Keratinocyte (primary cell): ENCODE data around the gene CAPSL. TPM values are rescaled to one million over a fixed set of nuclear protein-coding genes. Genes with fewer than 3 reads are reported as not detected.

ENCODE experiments used
- DNase-seq: peaks from one replicate; pipeline ENCODE4 v3.0.0-alpha.2; 2011; ENCODE audit warnings: low read depth, missing footprints, low spot score
- FAIRE-seq: peaks from 2 replicates; lab custom pipeline; 2011; peaks lifted over from hg19 to GRCh38; lab: Jason Lieb, UNC
- H2AFZ ChIP-seq: 2 replicates; pipeline ENCODE4 v1.6.0; 2012; ENCODE audit warnings: low read length, control low read depth, inconsistent platforms; ENCODE audit not compliant: control insufficient read depth
- H3K27ac ChIP-seq: 2 replicates; pipeline ENCODE4 v1.5.1; 2011; ENCODE audit warnings: low read length; ENCODE audit not compliant: control insufficient read depth, insufficient read depth
- H3K27me3 ChIP-seq: 3 replicates; pipeline ENCODE4 v1.6.0; 2011; ENCODE audit warnings: low read length; ENCODE audit not compliant: control insufficient read depth, insufficient read depth; ENCODE audit errors: extremely low read depth
- H3K36me3 ChIP-seq, 2 experiments: 2 replicates in 1 of 2; 3 replicates in 1 of 2; pipeline ENCODE4 v1.5.1; 2011; ENCODE audit warnings: low read length in 2 of 2, mild to moderate bottlenecking in 1 of 2; ENCODE audit not compliant: control insufficient read depth in 2 of 2, insufficient read depth in 2 of 2; ENCODE audit errors: extremely low read depth in 1 of 2
- H3K4me1 ChIP-seq: 3 replicates; pipeline ENCODE4 v1.5.1; 2011; ENCODE audit warnings: low read length; ENCODE audit not compliant: control insufficient read depth, insufficient read depth; ENCODE audit errors: extremely low read depth
- H3K4me2 ChIP-seq: 3 replicates; pipeline ENCODE4 v1.6.0; 2011; ENCODE audit warnings: low read depth, low read length; ENCODE audit not compliant: control insufficient read depth, insufficient read depth; ENCODE audit errors: extremely low read depth
- H3K4me3 ChIP-seq, 3 experiments: fragments of 200-600 bp in 1 of 3; sonication (generic) in 1 of 3; 2 replicates in 2 of 3; 3 replicates in 1 of 3; pipeline ENCODE4 v1.5.1; 2011 to 2016; ENCODE audit warnings: low read length in 3 of 3, mild to moderate bottlenecking in 3 of 3, control low read depth in 2 of 3, inconsistent platforms in 1 of 3, low read depth in 1 of 3, mixed read lengths in 1 of 3, mixed run types in 1 of 3, moderate library complexity in 1 of 3; ENCODE audit not compliant: control insufficient read depth in 2 of 3, insufficient read depth in 2 of 3; ENCODE audit errors: extremely low read depth in 1 of 3
- H3K79me2 ChIP-seq: 2 replicates; pipeline ENCODE4 v1.6.0; 2012; ENCODE audit warnings: low read length; ENCODE audit not compliant: control insufficient read depth, insufficient read depth
- H3K9ac ChIP-seq: 3 replicates; pipeline ENCODE4 v1.6.0; 2011; ENCODE audit warnings: low read length; ENCODE audit not compliant: control insufficient read depth, insufficient read depth; ENCODE audit errors: extremely low read depth
- H3K9me1 ChIP-seq: 3 replicates; pipeline ENCODE4 v1.6.0; 2011; ENCODE audit warnings: low read length; ENCODE audit not compliant: control insufficient read depth, insufficient read depth; ENCODE audit errors: extremely low read depth
- H3K9me3 ChIP-seq: 2 replicates; pipeline ENCODE4 v1.5.1; 2012; ENCODE audit warnings: low read depth, low read length; ENCODE audit not compliant: control insufficient read depth
- H4K20me1 ChIP-seq: 3 replicates; pipeline ENCODE4 v1.6.0; 2011; ENCODE audit warnings: low read length; ENCODE audit not compliant: control insufficient read depth, insufficient read depth; ENCODE audit errors: extremely low read depth
- EZH2 ChIP-seq: IDR thresholded peaks from one replicate; pipeline ENCODE4 v1.6.1; 2012; ENCODE audit warnings: inconsistent platforms, mild to moderate bottlenecking, low read length, moderate library complexity
- dilution Hi-C: fragments of 300-500 bp; cut with MboI; formaldehyde crosslinking; loops from one replicate; pipeline ENCODE4 v1.7.0; 2020; ENCODE audit warnings: low sequenced_read_pairs; ENCODE audit not compliant: extremely low pct_ligation_motif_present
- polyA plus RNA-seq, 5 experiments: library from polyadenylated mRNA; depleted of rRNA in 3 of 5; stranded (reverse) in 3 of 5; stranded (forward) in 1 of 5; unstranded in 1 of 5; fragments of >200 nt; gene quantifications; 1 replicate in 1 of 5; 2 replicates in 3 of 5; 3 replicates in 1 of 5; pipeline versions ENCODE4 v1.2.1 to v1.2.3, GENCODE V29; 2011 to 2012; ENCODE audit warnings: missing spikeins in 2 of 5, low read depth in 1 of 5, low replicate concordance in 1 of 5
- TF ChIP-seq, protein P1 (sequence below), 3 experiments: IDR thresholded peaks in 1 of 3; conservative IDR thresholded peaks in 1 of 3; optimal IDR thresholded peaks in 1 of 3; 2 replicates in 2 of 3; 3 replicates in 1 of 3; pipeline versions ENCODE3 to v1.5.1; 2011; ENCODE audit warnings: low read length in 3 of 3, mild to moderate bottlenecking in 3 of 3, moderate library complexity in 2 of 3, control low read depth in 1 of 3, inconsistent platforms in 1 of 3; ENCODE audit not compliant: insufficient read depth in 2 of 3; ENCODE audit errors: extremely low read depth in 1 of 3

Gene CAPSL
- polyA plus RNA-seq, 1 donor (not counting 4 experiments of a cell fraction or from before 2014, with no cell fraction given), result not detected

DNA sequence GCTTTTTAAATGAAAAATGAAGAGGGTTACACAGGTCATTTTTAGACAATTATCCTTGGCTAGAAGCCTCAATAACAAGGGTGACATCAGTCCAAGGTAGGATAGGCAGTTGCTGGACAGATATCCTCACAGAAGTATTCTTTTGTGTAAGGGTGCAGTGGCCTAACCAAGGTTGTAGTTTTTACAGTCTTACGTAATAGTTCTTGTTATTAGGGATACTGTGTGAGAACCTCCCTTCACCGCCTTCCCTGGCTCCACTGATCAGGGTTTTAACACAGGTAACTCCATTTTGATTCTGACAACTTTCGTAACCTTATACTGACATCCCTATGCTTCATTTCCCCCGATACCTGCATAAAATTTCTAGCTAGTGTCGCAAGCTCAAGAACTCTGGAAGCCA, 8.7 kb upstream of the CAPSL start:
- H2AFZ ChIP-seq, result no peak overlapping the region
- no peaks in the 10 kb centered on the region for H3K9me1 ChIP-seq
- no peak overlapping the region for H3K4me3 ChIP-seq
- no peaks in the 10 kb centered on the region for H3K36me3 ChIP-seq
- H4K20me1 ChIP-seq, result no peaks in the 10 kb centered on the region
- H3K27me3 ChIP-seq, result peaks cover 2% of the 10 kb centered on the region
- dilution Hi-C loops, result no loop called here
- no peak overlapping the region for H3K4me2 ChIP-seq
- no peak overlapping the region for H3K9ac ChIP-seq
- H3K27ac ChIP-seq, result no peak overlapping the region
- no peaks in the 10 kb centered on the region for H3K4me1 ChIP-seq
- TF ChIP-seq, protein P1, sequence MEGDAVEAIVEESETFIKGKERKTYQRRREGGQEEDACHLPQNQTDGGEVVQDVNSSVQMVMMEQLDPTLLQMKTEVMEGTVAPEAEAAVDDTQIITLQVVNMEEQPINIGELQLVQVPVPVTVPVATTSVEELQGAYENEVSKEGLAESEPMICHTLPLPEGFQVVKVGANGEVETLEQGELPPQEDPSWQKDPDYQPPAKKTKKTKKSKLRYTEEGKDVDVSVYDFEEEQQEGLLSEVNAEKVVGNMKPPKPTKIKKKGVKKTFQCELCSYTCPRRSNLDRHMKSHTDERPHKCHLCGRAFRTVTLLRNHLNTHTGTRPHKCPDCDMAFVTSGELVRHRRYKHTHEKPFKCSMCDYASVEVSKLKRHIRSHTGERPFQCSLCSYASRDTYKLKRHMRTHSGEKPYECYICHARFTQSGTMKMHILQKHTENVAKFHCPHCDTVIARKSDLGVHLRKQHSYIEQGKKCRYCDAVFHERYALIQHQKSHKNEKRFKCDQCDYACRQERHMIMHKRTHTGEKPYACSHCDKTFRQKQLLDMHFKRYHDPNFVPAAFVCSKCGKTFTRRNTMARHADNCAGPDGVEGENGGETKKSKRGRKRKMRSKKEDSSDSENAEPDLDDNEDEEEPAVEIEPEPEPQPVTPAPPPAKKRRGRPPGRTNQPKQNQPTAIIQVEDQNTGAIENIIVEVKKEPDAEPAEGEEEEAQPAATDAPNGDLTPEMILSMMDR (optimal IDR thresholded peaks at IDR 0.05 in 1 of 3, IDR thresholded peaks at IDR 0.05 in 1 of 3, conservative IDR thresholded peaks at IDR 0.05 in 1 of 3; ENCODE audit: extremely low read depth in 1 of 3, insufficient read depth in 2 of 3, low read length in 3 of 3), result no peak
- TF ChIP-seq EZH2, result no peak
- no peak for DNase-seq
- H3K9me3 ChIP-seq, result no peaks in the 10 kb centered on the region
- FAIRE-seq, result no peak
- no peaks in the 10 kb centered on the region for H3K79me2 ChIP-seq

DNA sequence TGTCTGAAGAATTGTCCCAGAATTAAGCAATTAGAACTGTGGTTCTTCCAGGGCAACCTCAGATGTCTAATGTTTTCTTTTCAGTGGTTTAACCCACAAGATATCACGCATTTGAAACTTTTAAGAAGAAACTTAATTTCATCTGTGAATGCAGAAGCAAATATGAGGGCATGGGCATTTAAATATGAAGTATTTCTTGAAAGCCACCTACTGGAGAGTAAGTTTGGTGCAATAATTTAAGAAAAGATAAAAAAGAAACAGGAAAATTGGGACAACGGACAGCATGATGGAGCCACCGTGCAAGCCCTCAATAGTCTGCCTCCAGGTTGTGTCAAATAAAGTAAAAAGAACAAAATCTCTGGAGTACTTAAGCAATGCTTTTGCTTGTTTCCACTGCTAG, 1.2 kb upstream of the CAPSL start:
- H3K27me3 ChIP-seq, result no peaks in the 10 kb centered on the region
- H3K36me3 ChIP-seq, result no peaks in the 10 kb centered on the region
- dilution Hi-C loops, result no loop called here
- TF ChIP-seq EZH2, result no peak
- TF ChIP-seq, protein P1 (optimal IDR thresholded peaks at IDR 0.05 in 1 of 3, IDR thresholded peaks at IDR 0.05 in 1 of 3, conservative IDR thresholded peaks at IDR 0.05 in 1 of 3; ENCODE audit: extremely low read depth in 1 of 3, insufficient read depth in 2 of 3, low read length in 3 of 3), result peak in 1 of 3 experiments; percentile 10
- no peaks in the 10 kb centered on the region for H3K9me1 ChIP-seq
- no peak overlapping the region for H3K4me3 ChIP-seq
- no peaks in the 10 kb centered on the region for H3K79me2 ChIP-seq
- no peak overlapping the region for H3K9ac ChIP-seq
- H2AFZ ChIP-seq, result no peak overlapping the region
- no peak for DNase-seq
- H3K27ac ChIP-seq, result no peak overlapping the region
- H4K20me1 ChIP-seq, result no peaks in the 10 kb centered on the region
- H3K9me3 ChIP-seq, result no peaks in the 10 kb centered on the region
- no peaks in the 10 kb centered on the region for H3K4me1 ChIP-seq
- no peak for FAIRE-seq
- H3K4me2 ChIP-seq, result no peak overlapping the region
